Pericardium fibroblast (primary cell): ENCODE measurements around the gene JAK3. TPM values are rescaled to one million over a fixed set of nuclear protein-coding genes. Genes with fewer than 3 reads are reported as not detected.

Experiments
- total RNA-seq: library from RNA; depleted of rRNA; stranded (reverse); fragments of >200 nt; gene quantifications from 2 replicates; pipeline ENCODE4 v1.2.3, GENCODE V29; 2015

Gene JAK3
- 3.1 and 8.5 TPM in 2 replicates for total RNA-seq

GRCh38 chr19:17847538-17848366, at the start of gene JAK3:
Gene JAK3 (minus strand): TSS chr19:17847982. CDS start chr19:17844417, 3,565 bp downstream.

GRCh38 chr19:17871878-17872250, 24.1 kb upstream of the JAK3 start, which contains the start of gene SLC5A5:
Gene SLC5A5 (plus strand): TSS chr19:17871945. CDS start chr19:17872320, 375 bp downstream.

GRCh38 chr19:17859533-17860330, 11.9 kb upstream of the JAK3 start, which contains the start of gene RPL18A:
Gene RPL18A (plus strand): TSS chr19:17859910. CDS start chr19:17859957, 47 bp downstream.

GRCh38 chr19:17821190-17821589, 26.6 kb downstream of the JAK3 start, which contains the start of gene INSL3:
Gene INSL3 (minus strand): TSS chr19:17821519. CDS start chr19:17821506, 13 bp downstream.

GRCh38 chr19:17794731-17795494, 52.9 kb downstream of the JAK3 start, which contains the start of gene B3GNT3:
Gene B3GNT3 (plus strand): TSS chr19:17795138. CDS start chr19:17807808, 12,670 bp downstream.

Other genes with a start within 250 kb of the JAK3 start
- gene UNC13A, start 159.6 kb downstream of the JAK3 start, total RNA-seq = 0.43 and 1.1 TPM in 2 replicates
- 34.0 and 38.6 TPM in 2 replicates for gene MAP1S, start 128.5 kb downstream of the JAK3 start, total RNA-seq
- gene FCHO1, start 96.5 kb downstream of the JAK3 start, total RNA-seq = 0.09 and 1.9 TPM in 2 replicates
- not detected in 2 replicates for gene B3GNT3, start 52.8 kb downstream of the JAK3 start, total RNA-seq
- gene INSL3, start 26.5 kb downstream of the JAK3 start, total RNA-seq = not detected in 2 replicates
- gene RPL18A, start 11.9 kb upstream of the JAK3 start, total RNA-seq = 2,158 and 3,184 TPM in 2 replicates
- gene SLC5A5, start 24.0 kb upstream of the JAK3 start, total RNA-seq = not detected in 2 replicates
- 39.5 and 51.2 TPM in 2 replicates for gene CCDC124, start 85.0 kb upstream of the JAK3 start, total RNA-seq
- gene KCNN1, start 119.1 kb upstream of the JAK3 start, total RNA-seq = 0.51 TPM in 1 of 2 replicates, not detected in the other
- 11.4 and 13.3 TPM in 2 replicates for gene ARRDC2, start 160.2 kb upstream of the JAK3 start, total RNA-seq
- gene IL12RB1, start 239.0 kb upstream of the JAK3 start, total RNA-seq = not detected in 2 replicates
- 4.3 and 7.1 TPM in 2 replicates for gene MAST3, start 249.8 kb upstream of the JAK3 start, total RNA-seq